ENCODE results near the gene MGA. TPM values are rescaled to one million over a fixed set of nuclear protein-coding genes. Genes with fewer than 3 reads are reported as not detected.
A peak's percentile ranks its signal among the peaks of the same experiment; 100 is the strongest.

The MGA gene
- total RNA-seq, 1 experiment from 2014 or later: 35.9 TPM

- peak; percentile 83 for TF ChIP-seq ATF3 (CRISPR knock-in tag; conservative IDR thresholded peaks at IDR 0.05)
- TF ChIP-seq TCF7 (CRISPR knock-in tag; IDR thresholded peaks at IDR 0.05; ENCODE audit: low read depth): peak; percentile 89
- TF ChIP-seq TEAD1 (CRISPR knock-in tag; IDR thresholded peaks at IDR 0.05): peak; percentile 99
- no peak for TF ChIP-seq ERG (CRISPR knock-in tag; IDR thresholded peaks at IDR 0.05)
- no peak for TF ChIP-seq GTF2I (CRISPR knock-in tag; conservative IDR thresholded peaks at IDR 0.05)
- TF ChIP-seq ZNF416 (CRISPR knock-in tag; IDR thresholded peaks at IDR 0.05): no peak
- TF ChIP-seq ATF2 (CRISPR knock-in tag; IDR thresholded peaks at IDR 0.05; ENCODE audit: borderline replicate concordance, low read depth): peak; percentile 95
- 0 out of 2 replicates have a peak, but pooled peaks have one; percentile 64 for TF ChIP-seq MLX (CRISPR knock-in tag; IDR thresholded peaks at IDR 0.05)
- peak; percentile 73 for TF ChIP-seq SP1 (CRISPR knock-in tag; conservative IDR thresholded peaks at IDR 0.05)
- peak; percentile 72; the same call in 1 of the 2 replicates for TF ChIP-seq ZNF121 (CRISPR knock-in tag; IDR thresholded peaks at IDR 0.05)
- peak; percentile 98 for TF ChIP-seq E2F1 (CRISPR knock-in tag; IDR thresholded peaks at IDR 0.05)
- TF ChIP-seq FOXJ3 (CRISPR knock-in tag; IDR thresholded peaks at IDR 0.05; ENCODE audit: borderline replicate concordance): peak; percentile 92; the same call in 1 of the 2 replicates
- TF ChIP-seq CREM (CRISPR knock-in tag; IDR thresholded peaks at IDR 0.05): peak; percentile 54; the same call in 1 of the 2 replicates
- peak; percentile 73 for TF ChIP-seq NFYB (CRISPR knock-in tag; conservative IDR thresholded peaks at IDR 0.05; ENCODE audit: low read depth)
- TF ChIP-seq ZNF138 (CRISPR knock-in tag; conservative IDR thresholded peaks at IDR 0.05): peak; percentile 97
- no peak for TF ChIP-seq ZNF671 (CRISPR knock-in tag; IDR thresholded peaks at IDR 0.05)
- peak; percentile 91 for TF ChIP-seq AFF4 (CRISPR knock-in tag; IDR thresholded peaks at IDR 0.05; ENCODE audit: borderline replicate concordance)
- peak; percentile 99 for TF ChIP-seq FOXP4 (CRISPR knock-in tag; IDR thresholded peaks at IDR 0.05)
- no peak for TF ChIP-seq NFATC4 (CRISPR knock-in tag; IDR thresholded peaks at IDR 0.05)
- TF ChIP-seq GABPB1 (CRISPR knock-in tag; IDR thresholded peaks at IDR 0.05): peak; percentile 77
- TF ChIP-seq NR3C1 (CRISPR knock-in tag; conservative IDR thresholded peaks at IDR 0.05; ENCODE audit: low read depth): no peak; the same call in 1 of the 2 replicates
- TF ChIP-seq USF2 (CRISPR knock-in tag; IDR thresholded peaks at IDR 0.05): peak; percentile 96
Observed at GRCh38 chr15:41621200-41622193, 38.7 kb upstream of the MGA start (continued).

All from WTC11 (cell line).